Measurements from ENCODE around the gene BEND6.

Gene BEND6

GRCh38 chr6:57048577-57048976 is 93.7 kb downstream of the BEND6 start:
- TF ChIP-seq ZFX (IDR thresholded peaks at IDR 0.05) (no peak), CTCF (conservative IDR thresholded peaks at IDR 0.05) (no peak)
- no peak overlapping the region for H3K27ac ChIP-seq

- no peak overlapping the region for H3K27ac ChIP-seq
- TF ChIP-seq CTCF (conservative IDR thresholded peaks at IDR 0.05) (no peak), ZFX (IDR thresholded peaks at IDR 0.05) (no peak)
Observed at GRCh38 chr6:57063847-57064246, 108.9 kb downstream of the BEND6 start.

GRCh38 chr6:57064809-57065208 is 109.9 kb downstream of the BEND6 start:
- no peak overlapping the region for H3K27ac ChIP-seq
- no peak for TF ChIP-seq CTCF (conservative IDR thresholded peaks at IDR 0.05)
- TF ChIP-seq ZFX (IDR thresholded peaks at IDR 0.05), result no peak

- TF ChIP-seq CTCF (conservative IDR thresholded peaks at IDR 0.05) (no peak), ZFX (IDR thresholded peaks at IDR 0.05) (no peak)
- H3K27ac ChIP-seq, result no peak overlapping the region
Observed at GRCh38 chr6:57068061-57068460, 113.2 kb downstream of the BEND6 start.

- no peak overlapping the region for H3K27ac ChIP-seq
- no peak for TF ChIP-seq CTCF (conservative IDR thresholded peaks at IDR 0.05)
- TF ChIP-seq ZFX (IDR thresholded peaks at IDR 0.05), result no peak
Observed at GRCh38 chr6:57069228-57069627, 114.3 kb downstream of the BEND6 start.

GRCh38 chr6:57069920-57070331 is 115.0 kb downstream of the BEND6 start:
- no peak for TF ChIP-seq CTCF (conservative IDR thresholded peaks at IDR 0.05)
- TF ChIP-seq ZFX (IDR thresholded peaks at IDR 0.05), result no peak

GRCh38 chr6:57072108-57072507 is 117.2 kb downstream of the BEND6 start:
- no peak overlapping the region for H3K27ac ChIP-seq
- TF ChIP-seq CTCF (conservative IDR thresholded peaks at IDR 0.05) (no peak), ZFX (IDR thresholded peaks at IDR 0.05) (no peak)

More at GRCh38 chr6:57069920-57070331, 115.0 kb downstream of the BEND6 start:
- H3K27ac ChIP-seq, result no peak overlapping the region

Measured in C4-2B (cell line).